ENCODE measurements around the gene DSCAM.

DNA sequence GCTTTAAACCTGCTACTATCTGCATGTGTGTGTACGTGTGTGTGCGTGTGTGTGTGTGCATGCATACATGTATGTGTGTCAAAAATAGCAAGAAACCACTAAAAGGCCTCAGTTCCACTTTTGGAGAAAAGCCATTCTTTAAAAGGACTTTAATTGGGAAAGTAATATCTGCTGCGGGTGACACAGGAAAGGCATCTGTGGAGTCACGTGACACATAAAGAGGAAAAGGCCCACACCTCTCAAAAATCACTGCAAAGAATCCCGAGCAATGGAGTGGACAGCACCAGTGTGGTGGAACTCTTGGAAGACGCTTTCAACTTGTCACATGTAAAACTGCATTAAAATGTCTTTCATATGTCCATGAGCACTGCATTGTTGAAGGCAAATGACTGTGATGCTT, 63.6 kb downstream of the DSCAM start:
- no peak for TF ChIP-seq EZH2 (IDR thresholded peaks at IDR 0.05; ENCODE audit: insufficient read depth, poor library complexity, severe bottlenecking)
- TF ChIP-seq EZH2phosphoT487 (IDR thresholded peaks at IDR 0.05; ENCODE audit: insufficient read depth, low read depth): no peak
